ENCODE results near the gene IL10RA.

The IL10RA gene

DNA sequence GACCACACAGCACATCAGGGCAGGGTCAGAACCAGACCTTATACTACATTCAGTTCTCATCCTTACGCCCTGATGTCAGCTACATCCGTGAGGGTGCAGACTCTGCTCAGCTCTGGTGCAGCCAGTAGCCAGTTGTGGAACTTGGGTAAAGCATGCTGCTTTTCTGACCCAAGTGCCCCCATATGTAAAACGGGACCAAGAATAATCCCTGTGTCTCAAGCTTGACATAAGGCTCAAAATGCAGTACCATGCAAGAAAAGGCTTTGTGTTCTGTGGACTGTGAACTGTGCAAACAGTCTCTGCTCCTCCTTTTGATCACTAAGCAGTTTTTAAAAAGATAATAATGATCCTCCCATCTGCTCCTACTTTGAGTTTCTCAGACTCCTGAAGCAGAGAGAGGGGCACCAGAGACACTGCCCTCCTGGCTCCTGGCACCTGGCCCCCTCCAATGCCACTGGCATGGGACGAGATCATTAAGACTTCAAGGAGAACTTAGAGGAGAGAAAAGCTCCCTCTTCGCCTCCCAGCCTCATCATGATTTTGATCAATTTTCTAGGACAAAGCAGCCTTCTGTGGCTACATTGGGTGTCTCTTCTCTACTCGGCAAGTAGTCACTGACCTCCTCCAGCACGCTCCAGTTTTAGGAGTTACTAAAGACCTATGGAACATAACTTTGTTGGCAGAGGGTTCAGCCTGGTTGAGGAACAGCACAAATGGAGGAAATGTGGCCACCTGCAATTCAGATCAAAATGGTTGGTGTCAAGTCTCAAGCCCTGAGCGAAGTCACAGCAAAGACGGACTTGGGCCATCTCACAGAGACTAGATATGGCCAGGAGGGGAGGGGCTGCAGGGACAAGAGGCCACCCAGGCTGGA, 23.9 kb downstream of the IL10RA start:
- TF ChIP-seq, protein P1, sequence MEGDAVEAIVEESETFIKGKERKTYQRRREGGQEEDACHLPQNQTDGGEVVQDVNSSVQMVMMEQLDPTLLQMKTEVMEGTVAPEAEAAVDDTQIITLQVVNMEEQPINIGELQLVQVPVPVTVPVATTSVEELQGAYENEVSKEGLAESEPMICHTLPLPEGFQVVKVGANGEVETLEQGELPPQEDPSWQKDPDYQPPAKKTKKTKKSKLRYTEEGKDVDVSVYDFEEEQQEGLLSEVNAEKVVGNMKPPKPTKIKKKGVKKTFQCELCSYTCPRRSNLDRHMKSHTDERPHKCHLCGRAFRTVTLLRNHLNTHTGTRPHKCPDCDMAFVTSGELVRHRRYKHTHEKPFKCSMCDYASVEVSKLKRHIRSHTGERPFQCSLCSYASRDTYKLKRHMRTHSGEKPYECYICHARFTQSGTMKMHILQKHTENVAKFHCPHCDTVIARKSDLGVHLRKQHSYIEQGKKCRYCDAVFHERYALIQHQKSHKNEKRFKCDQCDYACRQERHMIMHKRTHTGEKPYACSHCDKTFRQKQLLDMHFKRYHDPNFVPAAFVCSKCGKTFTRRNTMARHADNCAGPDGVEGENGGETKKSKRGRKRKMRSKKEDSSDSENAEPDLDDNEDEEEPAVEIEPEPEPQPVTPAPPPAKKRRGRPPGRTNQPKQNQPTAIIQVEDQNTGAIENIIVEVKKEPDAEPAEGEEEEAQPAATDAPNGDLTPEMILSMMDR (IDR thresholded peaks at IDR 0.05; ENCODE audit: control extremely low read depth, extremely low read depth, low read depth, missing control alignments), result no peak
- POLR2A ChIA-PET, result interaction anchor here (1.1 kb wide), 1 partner anchor 23 kb away, joined by 7 read pairs; the partner anchor contains the start of gene IL10RA
- CTCF ChIA-PET, result interaction anchor here (0.8 to 2.6 kb wide), 5 partner anchors 10 to 161 kb away, joined by 3 to 15 read pairs (median 3); no protein-coding TSS in a partner anchor
- DNase-seq (ENCODE audit: extremely low spot score), result no peak

DNA sequence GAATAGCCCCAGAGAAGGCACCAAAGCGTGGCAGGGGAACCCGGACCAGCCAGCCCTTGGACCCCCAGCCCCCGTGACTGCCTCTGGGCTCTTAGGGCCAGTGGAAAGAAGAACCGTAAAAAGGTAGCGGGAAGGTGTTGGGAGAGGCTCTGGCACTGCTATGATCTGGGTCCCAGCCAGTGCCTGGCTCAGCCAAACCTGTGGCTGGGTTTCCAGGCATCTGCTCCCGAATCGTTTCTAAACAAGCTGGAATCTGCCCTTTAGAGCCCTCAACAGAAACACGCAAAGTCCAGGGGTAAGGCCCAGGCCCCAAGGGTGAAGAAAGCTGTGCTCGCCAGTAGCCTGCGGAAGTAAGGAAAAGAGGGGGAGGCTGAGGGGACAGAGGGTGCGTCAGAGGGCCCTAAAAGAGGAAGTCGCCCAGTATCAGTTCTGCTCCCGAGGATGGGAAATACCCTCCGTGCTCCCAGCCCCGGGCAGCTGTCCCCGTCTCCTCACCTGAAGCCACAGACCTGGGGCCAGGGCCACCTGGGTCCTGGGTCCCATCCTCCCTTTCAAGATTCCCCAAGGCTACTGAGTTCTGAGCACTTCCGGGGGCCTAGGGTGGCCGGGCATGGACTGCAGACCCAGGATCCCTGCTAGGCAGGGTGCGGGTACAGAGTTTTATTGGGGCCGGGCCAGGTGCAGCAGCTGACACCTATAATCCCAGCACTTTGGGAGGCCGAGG, 24.7 kb downstream of the IL10RA start:
- CTCF ChIA-PET, result interaction anchor here (0.8 to 2.6 kb wide), 6 partner anchors 11 to 203 kb away, joined by 3 to 15 read pairs (median 4); no protein-coding TSS in a partner anchor
- DNase-seq (ENCODE audit: extremely low spot score), result peak; percentile 90

DNA sequence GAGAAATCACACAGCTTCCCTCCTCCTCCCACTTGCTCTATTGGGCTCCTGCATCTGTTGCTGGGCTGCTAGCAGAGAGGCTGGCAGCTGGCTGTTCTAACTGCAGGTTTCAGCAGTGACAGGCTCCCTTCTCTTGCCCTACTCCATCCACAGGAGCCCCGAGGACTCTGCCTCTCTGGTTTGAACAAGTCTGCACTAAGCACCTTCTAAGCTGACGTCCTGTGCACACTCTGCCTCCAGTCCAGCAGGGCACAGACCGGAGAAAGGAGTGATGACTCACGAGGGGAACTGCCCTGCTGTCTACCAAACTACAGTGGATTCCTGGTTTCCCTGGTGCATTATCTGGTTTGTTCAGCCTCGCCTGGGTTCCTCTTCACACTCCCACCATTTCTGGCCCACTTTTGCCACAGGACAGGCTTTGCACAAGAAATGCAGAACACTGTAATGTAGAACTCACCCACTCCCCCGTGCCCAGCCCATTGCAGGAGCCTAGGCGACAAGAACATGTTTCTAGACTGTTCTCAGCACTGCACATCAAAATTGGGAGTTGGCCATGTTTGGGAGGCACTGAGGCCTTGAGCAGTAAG, 26.0 kb downstream of the IL10RA start:
- TF ChIP-seq, protein P1 (IDR thresholded peaks at IDR 0.05; ENCODE audit: control extremely low read depth, extremely low read depth, low read depth, missing control alignments), result no peak
- POLR2A ChIA-PET, result no interaction called here
- no peak for DNase-seq (ENCODE audit: extremely low spot score)
- CTCF ChIA-PET, result interaction anchor here (1.6 kb wide), 3 partner anchors 41 to 205 kb away, joined by 4 to 6 read pairs (median 4); no protein-coding TSS in a partner anchor

More for the DNA sequence above, 24.7 kb downstream of the IL10RA start:
- TF ChIP-seq, protein P1 (IDR thresholded peaks at IDR 0.05; ENCODE audit: control extremely low read depth, extremely low read depth, low read depth, missing control alignments), result no peak
- POLR2A ChIA-PET, result interaction anchor here (0.8 to 1.1 kb wide), 2 partner anchors 9 to 24 kb away, joined by 4 to 7 read pairs; partner anchors contain the start of gene IL10RA

DNA sequence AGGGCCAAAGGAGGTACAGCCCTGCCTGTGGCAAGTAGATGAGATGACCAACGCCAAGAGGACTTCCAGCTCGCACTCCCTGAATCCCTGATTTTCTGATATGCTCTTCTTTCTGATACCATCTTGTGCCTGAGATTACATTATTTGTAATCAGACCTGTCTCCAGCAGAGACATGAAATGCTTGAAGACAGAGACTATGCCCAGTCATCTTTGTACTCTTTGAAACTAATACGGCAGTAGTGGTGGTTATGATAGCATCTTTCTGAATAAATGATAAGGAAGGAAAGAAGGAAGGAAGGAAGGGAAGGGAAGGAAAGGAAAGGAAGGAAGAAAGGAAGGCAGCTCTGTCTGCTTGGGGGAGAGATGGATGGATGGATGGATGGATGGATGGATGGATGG, 27.8 kb downstream of the IL10RA start:
- ChIA-PET POLR2A (no interaction called here), CTCF (interaction anchor here (1.3 to 2.0 kb wide), 3 partner anchors 67 to 197 kb away, joined by 4 to 5 read pairs (median 4); no protein-coding TSS in a partner anchor)
- TF ChIP-seq, protein P1 (IDR thresholded peaks at IDR 0.05; ENCODE audit: control extremely low read depth, extremely low read depth, low read depth, missing control alignments), result no peak
- no peak for DNase-seq (ENCODE audit: extremely low spot score)

DNA sequence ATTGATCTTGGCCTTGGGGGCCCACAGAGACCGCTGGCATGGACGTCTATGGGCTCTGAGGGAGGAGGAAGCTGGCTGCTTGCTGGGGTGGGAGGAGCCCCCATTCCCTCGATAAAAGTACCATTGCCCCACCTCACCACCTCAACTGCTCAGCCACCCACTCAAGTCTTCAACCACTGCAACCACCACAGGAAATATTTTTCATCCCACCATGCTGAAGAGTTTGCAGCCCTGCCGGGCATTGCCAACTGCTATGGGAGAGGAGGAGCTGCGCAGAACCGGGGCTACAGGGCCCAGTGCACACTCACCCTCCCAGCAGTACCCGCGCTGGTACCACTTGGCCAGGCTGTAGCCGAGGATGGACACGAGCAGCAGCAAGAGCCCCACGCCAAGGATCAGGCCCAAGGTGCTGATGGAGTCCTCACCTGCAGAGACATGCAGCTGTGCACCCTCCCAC, 29.2 kb downstream of the IL10RA start:
- ChIA-PET POLR2A (no interaction called here), CTCF (interaction anchor here (0.7 to 2.0 kb wide), 6 partner anchors 9 to 198 kb away, joined by 3 to 10 read pairs (median 4); partner anchors contain the start of gene IL10RA)
- TF ChIP-seq, protein P1 (IDR thresholded peaks at IDR 0.05; ENCODE audit: control extremely low read depth, extremely low read depth, low read depth, missing control alignments), result no peak
- DNase-seq (ENCODE audit: extremely low spot score), result no peak

DNA sequence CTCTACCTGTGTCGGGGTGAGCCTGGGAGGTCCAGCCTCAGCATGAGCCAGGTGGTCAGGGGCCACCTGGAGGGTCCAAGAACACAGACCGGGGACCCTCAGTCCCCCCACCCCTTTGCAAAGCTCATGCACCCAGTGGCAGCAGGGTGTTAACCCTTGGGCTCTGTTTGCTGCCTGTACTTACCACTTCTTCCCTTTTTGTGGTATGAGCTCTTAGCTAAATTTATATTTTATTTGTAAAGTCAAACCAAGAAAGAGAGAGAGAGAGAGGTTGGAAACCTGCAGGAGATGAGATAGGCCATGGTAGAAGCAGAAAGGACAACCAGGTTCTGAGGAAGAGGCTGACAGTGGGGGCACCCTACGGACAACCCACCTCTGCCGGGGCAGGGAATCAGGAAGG, 29.9 kb downstream of the IL10RA start:
- ChIA-PET CTCF (interaction anchor here (0.7 to 2.0 kb wide), 5 partner anchors 8 to 198 kb away, joined by 3 to 10 read pairs (median 4); partner anchors contain the start of gene IL10RA), POLR2A (no interaction called here)
- DNase-seq (ENCODE audit: extremely low spot score), result no peak
- TF ChIP-seq, protein P1 (IDR thresholded peaks at IDR 0.05; ENCODE audit: control extremely low read depth, extremely low read depth, low read depth, missing control alignments), result no peak

All from GM10248 (cell line).